Inflammatory macrophage (primary cell): ENCODE measurements around the gene S1PR2.
A peak's percentile ranks its signal among the peaks of the same experiment; 100 is the strongest.
"Not testable (repeated sequence)": the region's sequence is repeated elsewhere in the genome, so short reads cannot be mapped to it uniquely, and the experiment has no call there.

Source experiments
- DNase-seq, 2 donors: peaks; one replicate each; pipeline ENCODE4 v3.0.0-alpha.2; 2020 to 2022

Gene S1PR2

DNA sequence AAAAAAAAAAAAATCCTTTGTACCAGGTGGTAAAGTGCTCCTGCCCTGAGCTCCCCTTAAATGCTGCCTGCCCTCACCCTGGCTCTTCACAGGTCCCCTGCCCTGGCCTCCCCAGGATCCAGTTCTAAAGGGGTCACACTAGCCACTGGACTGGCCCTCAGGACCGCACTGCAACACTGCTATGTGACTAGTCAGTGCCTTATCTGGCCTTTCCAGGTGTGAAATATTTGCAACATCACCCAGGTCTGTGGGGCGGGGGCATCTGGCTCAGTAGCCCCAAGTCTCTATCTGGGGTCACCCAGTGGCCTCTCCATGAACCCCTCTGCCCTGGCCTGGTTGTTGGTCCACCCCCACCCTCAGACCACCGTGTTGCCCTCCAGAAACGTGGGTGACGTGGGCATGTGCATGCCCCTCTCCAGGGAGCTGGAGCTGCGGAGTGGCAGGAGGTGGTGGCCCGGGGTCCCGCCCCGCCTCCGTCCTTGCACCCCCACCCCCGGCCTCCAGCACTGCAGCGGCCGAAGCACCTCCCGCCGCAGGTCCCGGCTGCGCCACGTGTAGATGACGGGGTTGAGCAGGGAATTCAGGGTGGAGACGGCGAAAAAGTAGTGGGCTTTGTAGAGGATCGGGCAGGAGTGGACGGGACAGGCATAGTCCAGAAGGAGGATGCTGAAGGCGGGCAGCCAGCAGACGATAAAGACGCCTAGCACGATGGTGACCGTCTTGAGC, 7.5 kb downstream of the S1PR2 start:
- no peak for DNase-seq

GRCh38 chr19:10222201-10222890, 8.8 kb downstream of the S1PR2 start:
- DNase-seq = peak; percentile 69 to 81

- no peak for DNase-seq
Measured at GRCh38 chr19:10220695-10221094, 10.4 kb downstream of the S1PR2 start.

- peak; percentile 47 to 54 for DNase-seq
Measured at GRCh38 chr19:10219678-10220077, 11.5 kb downstream of the S1PR2 start.

GRCh38 chr19:10217085-10217484, 14.0 kb downstream of the S1PR2 start:
- DNase-seq = no peak

DNA sequence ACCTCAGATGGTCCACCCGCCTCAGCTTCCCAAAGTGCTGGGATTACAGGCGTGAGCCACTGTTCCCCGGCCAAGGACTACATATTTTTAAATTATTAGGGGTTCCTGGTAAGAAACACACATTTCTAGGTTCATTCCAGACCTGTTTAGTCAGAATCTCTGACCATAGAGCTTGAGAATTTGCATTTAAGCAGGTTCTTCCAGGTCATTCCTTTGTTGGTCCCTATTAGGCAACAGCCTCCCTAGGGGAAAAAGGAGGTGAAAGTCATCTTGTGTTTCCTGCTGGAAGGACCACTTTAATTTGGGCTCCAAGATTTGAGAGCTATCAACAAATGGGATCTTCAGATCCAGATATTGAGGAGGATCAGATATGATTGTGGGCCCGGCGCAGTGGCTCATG, 16.3 kb downstream of the S1PR2 start:
- no peak for DNase-seq

DNA sequence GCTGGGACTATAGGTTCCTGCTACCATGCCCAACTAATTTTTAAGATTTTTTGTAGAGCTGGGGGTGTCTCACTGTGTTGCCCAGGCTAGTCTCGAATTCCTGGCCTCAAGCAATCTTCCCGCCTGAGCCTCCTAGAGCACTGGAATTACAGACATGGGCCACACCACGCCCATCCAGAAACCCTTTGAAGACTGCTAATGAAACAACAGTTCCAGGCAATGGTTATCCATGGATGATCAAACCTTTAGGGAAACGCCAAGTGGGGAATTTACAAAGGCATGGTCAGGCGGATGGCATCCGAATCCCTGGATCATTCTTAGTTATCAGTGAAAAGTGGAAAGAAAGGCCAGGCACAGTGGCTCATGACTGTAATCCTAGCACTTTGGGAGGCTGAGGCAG, 19.4 kb downstream of the S1PR2 start:
- DNase-seq = no peak

DNA sequence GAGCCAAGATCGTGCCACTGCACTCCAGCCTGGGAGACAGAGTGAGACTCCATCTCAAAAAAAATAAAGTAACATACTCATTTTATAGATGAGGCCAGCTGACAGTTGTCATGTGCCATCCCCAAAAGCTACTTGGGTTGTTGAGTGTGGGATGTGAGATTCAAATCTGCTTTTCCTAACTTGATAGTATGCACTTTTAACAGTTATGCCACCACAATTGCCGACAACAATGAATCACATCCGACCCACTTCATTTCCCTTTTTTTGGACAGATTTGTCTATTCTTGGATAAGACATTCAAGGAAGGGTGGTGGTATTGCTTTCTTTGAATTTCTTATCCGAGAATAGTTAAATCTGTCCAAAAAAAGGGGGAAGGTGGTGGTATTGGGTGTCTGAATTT, 20.1 kb downstream of the S1PR2 start:
- DNase-seq = peak; percentile 88 to 92

GRCh38 chr19:10209315-10209714, 21.8 kb downstream of the S1PR2 start:
- DNase-seq = peak; percentile 93 to 95

- no peak for DNase-seq
Measured at GRCh38 chr19:10207026-10207425, 24.1 kb downstream of the S1PR2 start.

GRCh38 chr19:10206226-10206885, 24.8 kb downstream of the S1PR2 start:
- peak; percentile 19 to 77 for DNase-seq

- DNase-seq = no peak
Measured at GRCh38 chr19:10205636-10206035, 25.5 kb downstream of the S1PR2 start.

DNA sequence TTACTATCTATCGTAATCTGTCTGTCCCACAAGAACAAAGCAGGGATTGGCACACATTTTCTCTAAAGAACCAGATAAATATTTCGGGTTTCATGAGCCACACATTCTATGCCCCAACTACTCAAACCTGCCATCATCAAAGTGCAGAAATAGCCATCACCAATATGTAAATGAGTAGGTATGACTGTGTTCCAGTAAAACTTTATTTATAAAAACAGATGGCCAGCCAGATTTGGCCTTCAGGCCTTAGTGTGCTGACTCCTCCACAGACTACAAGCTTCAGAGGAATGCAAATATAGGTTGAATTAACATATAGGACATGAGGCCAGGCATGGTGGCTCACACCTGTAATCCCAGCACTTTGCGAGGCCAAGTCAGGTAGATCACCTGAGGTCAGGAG, 27.4 kb downstream of the S1PR2 start:
- DNase-seq = no peak

DNA sequence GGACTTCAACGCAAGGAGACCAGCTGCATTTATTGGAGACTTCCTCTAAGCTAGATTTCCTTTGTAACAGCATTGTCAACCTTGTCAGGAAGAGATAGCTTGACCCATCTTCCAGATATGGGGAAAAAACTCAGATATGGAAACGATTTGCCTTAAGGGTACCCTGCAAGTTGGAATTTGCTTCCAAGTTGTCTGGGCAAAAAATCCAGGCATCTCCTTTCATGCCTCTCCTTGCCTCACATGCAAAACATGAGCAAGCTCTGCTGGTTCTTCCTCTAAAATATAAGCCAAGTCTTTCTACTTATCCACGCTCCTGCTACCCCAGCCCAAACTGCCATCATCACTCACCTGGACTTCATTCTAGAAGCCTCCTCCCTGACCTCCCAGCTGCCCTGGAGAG, 30.0 kb downstream of the S1PR2 start:
- peak in 1 of 2 donors; percentile 8 for DNase-seq

- DNase-seq = not testable (repeated sequence)
Measured at GRCh38 chr19:10200101-10200500, 31.0 kb downstream of the S1PR2 start.

GRCh38 chr19:10198889-10199644, 32.1 kb downstream of the S1PR2 start:
- DNase-seq = peak; percentile 51 to 83

DNA sequence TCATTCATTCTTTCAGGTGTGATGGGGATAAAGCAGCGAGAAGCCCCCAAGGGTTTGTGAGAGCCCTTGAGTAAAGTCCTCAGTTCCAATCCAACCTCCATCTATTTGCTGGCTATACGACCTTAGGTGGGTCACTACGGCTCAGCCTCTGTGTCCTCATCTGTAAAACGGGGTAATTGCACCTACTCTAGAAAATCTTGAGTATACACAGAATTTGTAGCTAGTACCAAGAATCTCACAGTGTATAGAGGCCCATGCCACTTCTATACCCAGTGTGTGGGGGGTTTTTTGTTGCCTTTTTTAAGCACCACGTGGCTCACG, 36.0 kb downstream of the S1PR2 start:
- no peak for DNase-seq

GRCh38 chr19:10194500-10195198, 36.5 kb downstream of the S1PR2 start, which contains the start of gene DNMT1:
Gene DNMT1, minus strand, starts transcription at chr19:10194953. Its CDS starts 54 bp downstream, at chr19:10194899.
- DNase-seq = peak; percentile 94 to 97

DNA sequence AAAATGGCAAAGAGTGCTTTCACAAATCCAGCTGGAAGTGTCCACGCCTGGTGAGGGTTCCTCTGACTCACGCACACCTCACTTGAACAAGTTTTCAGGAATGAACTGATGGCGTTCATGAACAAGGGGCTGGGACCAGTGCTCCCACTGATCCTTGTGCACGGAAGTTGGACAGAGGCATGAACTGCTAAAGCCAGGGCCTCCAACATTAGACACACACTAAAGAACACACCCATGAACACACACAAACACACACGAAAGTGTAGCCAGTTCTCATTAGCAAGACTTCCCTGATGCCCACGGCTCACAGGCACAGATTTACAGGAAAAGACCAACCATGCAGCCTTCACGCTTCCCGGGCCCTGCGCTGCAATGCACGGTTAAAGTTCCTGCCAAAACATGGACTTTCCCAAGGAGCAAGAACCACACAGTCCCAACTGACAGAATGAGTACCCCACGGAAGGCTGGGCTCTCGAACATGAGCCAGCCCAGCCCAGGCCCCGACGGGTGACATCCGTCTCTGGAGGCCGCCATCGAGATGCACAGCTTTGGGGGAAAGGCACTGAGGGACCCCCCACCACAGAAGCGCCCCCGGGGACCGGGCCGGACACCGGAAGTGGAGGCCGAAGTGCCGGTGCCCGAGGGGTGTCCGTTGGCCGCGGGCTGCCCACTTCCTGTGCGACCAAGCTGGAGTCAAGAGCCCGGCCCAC, 37.2 kb downstream of the S1PR2 start:
- DNase-seq = peak in 1 of 2 donors; percentile 10

- no peak for DNase-seq
Measured at GRCh38 chr19:10192922-10193321, 38.2 kb downstream of the S1PR2 start.

- DNase-seq = no peak
Measured at GRCh38 chr19:10191347-10191746, 39.8 kb downstream of the S1PR2 start.

GRCh38 chr19:10190026-10190425, 41.1 kb downstream of the S1PR2 start:
- no peak for DNase-seq
